ENCODE results near the gene TESPA1. TPM values are rescaled to one million over a fixed set of nuclear protein-coding genes. Genes with fewer than 3 reads are reported as not detected.

The TESPA1 gene
- total RNA-seq, 4 donors from 2014 or later, result 0.80 to 3.1 TPM; not detected in 2

DNA sequence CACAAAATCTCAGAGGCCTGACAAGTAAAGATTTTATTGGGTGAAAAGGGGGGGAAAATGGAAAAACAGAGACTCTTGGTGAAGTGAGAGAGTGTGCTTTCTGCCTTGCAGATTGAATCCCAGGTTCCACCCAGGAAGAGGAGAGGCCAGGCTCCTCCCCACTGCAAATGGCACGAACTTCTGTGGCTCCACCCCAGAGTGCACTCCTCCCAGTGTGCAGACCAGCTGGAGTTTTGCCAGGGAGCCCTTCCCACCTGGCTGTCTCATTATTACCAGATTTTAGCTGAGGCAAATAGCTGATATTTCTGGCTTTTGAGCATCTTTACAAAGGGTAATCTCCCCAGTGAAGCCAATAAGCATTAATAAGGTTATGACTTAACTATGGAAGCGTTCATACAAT lies 51.9 kb downstream of the TESPA1 start:
- DNase-seq (ENCODE audit: low spot score in 2 of 2), result no peak
- no peaks in the 10 kb centered on the region for H3K36me3 ChIP-seq
- no peak overlapping the region for H3K4me3 ChIP-seq
- H3K27me3 ChIP-seq, result no peaks in the 10 kb centered on the region
- H3K9me3 ChIP-seq, result peaks cover 10% of the 10 kb centered on the region
- WGBS, result 46% methylated on average over 2 of the region's 2 CpGs
- no peak overlapping the region for H3K27ac ChIP-seq
- TF ChIP-seq POLR2AphosphoS5 (IDR thresholded peaks at IDR 0.05), result no peak
- no peak for TF ChIP-seq POLR2A (IDR thresholded peaks at IDR 0.05)
- no peak for TF ChIP-seq EP300 (IDR thresholded peaks at IDR 0.05)
- TF ChIP-seq CTCF (IDR thresholded peaks at IDR 0.05), result no peak
- peaks cover 17% of the 10 kb centered on the region for H3K4me1 ChIP-seq

- TF ChIP-seq CTCF (IDR thresholded peaks at IDR 0.05) (no peak), POLR2AphosphoS5 (IDR thresholded peaks at IDR 0.05) (no peak), EP300 (IDR thresholded peaks at IDR 0.05) (no peak), POLR2A (IDR thresholded peaks at IDR 0.05) (no peak)
- no peak overlapping the region for H3K27ac ChIP-seq
These were observed 52.5 kb downstream of the TESPA1 start for GRCh38 chr12:54932038-54932437.

DNA sequence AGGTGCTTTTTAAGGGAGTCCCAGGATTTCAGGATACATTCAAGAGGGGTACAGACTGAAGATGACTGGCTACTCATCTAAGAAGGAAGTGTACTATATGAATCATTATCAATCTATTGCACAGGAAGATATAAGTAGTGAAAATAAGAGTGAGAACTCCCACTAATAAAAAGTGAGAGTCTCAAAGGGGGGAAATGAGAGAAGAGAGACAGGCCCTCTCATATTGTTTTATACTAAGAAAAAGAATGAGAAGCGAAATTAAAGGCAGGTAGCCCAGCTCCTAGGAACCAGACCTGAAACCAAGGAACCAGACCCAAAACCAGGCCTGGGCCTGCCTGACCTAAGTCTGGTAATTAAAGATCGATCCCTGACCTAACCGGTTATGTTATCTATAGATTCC lies 54.6 kb downstream of the TESPA1 start:
- H3K4me1 ChIP-seq, result peaks cover 12% of the 10 kb centered on the region
- no peak for DNase-seq (ENCODE audit: low spot score in 2 of 2)
- H3K36me3 ChIP-seq, result no peaks in the 10 kb centered on the region
- 96% methylated on average over 3 of the region's 3 CpGs for WGBS
- no peak overlapping the region for H3K27ac ChIP-seq
- peaks cover 10% of the 10 kb centered on the region for H3K9me3 ChIP-seq
- TF ChIP-seq POLR2A (IDR thresholded peaks at IDR 0.05) (no peak), EP300 (IDR thresholded peaks at IDR 0.05) (no peak), CTCF (IDR thresholded peaks at IDR 0.05) (no peak), POLR2AphosphoS5 (IDR thresholded peaks at IDR 0.05) (no peak)
- H3K4me3 ChIP-seq, result no peak overlapping the region
- no peaks in the 10 kb centered on the region for H3K27me3 ChIP-seq

More at GRCh38 chr12:54932038-54932437, 52.5 kb downstream of the TESPA1 start:
- Histone ChIP-seq H3K27me3 (no peaks in the 10 kb centered on the region), H3K4me3 (no peak overlapping the region), H3K9me3 (peaks cover 10% of the 10 kb centered on the region), H3K4me1 (peaks cover 17% of the 10 kb centered on the region), H3K36me3 (no peaks in the 10 kb centered on the region)
- 92% methylated on average over 4 of the region's 4 CpGs for WGBS
- no peak for DNase-seq (ENCODE audit: low spot score in 2 of 2)

DNA sequence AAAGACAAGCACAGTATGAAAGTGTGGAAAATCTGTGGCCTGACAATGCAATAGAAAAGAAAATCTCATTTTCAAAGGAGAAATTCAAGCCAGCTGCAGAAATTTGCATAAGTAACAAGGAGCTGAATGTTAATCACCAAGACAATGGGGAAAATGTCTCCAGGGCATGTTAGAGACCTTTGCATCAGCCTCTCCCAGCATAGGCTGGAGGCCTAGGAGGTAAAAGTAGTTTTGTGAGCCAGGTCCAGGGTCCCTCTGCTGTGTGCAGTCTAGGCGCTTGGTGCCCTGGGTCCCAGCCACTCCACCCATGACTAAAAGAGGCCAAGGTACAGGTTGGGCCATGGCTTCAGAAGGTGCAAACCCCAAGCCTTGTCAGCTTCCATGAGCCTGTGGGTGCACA lies 58.3 kb downstream of the TESPA1 start:
- Histone ChIP-seq H3K27ac (no peak overlapping the region), H3K36me3 (no peaks in the 10 kb centered on the region), H3K27me3 (no peaks in the 10 kb centered on the region), H3K4me3 (no peak overlapping the region), H3K4me1 (no peaks in the 10 kb centered on the region), H3K9me3 (peaks cover 10% of the 10 kb centered on the region)
- DNase-seq (ENCODE audit: low spot score in 2 of 2), result no peak
- TF ChIP-seq CTCF (IDR thresholded peaks at IDR 0.05) (no peak), POLR2A (IDR thresholded peaks at IDR 0.05) (no peak), EP300 (IDR thresholded peaks at IDR 0.05) (no peak), POLR2AphosphoS5 (IDR thresholded peaks at IDR 0.05) (no peak)
- 88% methylated on average over 1 of the region's 1 CpG for WGBS

DNA sequence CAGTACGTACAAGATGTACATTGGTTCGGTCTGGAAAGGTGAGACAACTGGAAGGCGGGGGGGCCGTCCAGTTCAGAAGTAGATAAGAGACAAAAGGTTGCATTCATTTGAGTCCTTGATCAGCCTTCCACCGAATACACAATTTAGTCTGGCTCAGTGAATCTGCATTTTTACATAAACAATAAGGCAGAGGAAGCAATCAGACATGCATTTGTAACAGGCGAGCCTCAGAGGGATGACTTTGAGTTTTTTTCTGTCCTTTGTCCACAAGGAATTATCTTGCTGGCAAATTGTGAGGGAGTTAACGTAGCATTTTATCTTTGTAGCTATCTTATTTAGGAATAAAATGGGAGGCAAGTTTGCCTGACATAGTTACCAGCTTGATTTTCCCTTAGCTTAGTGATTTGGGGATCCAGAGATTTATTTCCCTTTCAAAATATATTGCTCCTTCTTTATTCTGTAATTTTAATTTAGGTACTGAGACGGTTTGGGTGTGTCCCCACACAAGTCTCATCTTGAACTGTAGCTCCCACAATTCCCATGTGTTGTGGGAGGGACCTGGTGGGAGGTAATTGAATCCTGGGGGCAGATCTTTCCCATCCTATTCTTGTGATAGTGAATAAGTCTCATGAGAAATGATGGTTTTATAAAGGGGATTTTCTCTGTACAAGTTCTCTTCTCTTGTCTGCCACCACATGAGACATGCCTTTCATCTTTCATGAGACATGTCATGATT lies 59.4 kb downstream of the TESPA1 start:
- Histone ChIP-seq H3K27ac (no peak overlapping the region), H3K4me1 (no peaks in the 10 kb centered on the region), H3K27me3 (no peaks in the 10 kb centered on the region), H3K9me3 (peaks cover 3% of the 10 kb centered on the region), H3K4me3 (no peak overlapping the region), H3K36me3 (no peaks in the 10 kb centered on the region)
- no peak for DNase-seq (ENCODE audit: low spot score in 2 of 2)
- WGBS, result 75% methylated on average over 8 of the region's 8 CpGs
- TF ChIP-seq EP300 (IDR thresholded peaks at IDR 0.05) (no peak), POLR2A (IDR thresholded peaks at IDR 0.05) (no peak), POLR2AphosphoS5 (IDR thresholded peaks at IDR 0.05) (no peak)

All from suprapubic skin (tissue), 4 donors.